Mucosa of rectum (tissue), 2 donors: Measurements from ENCODE around the gene MORN5.

ENCODE experiments used
- H3K27ac ChIP-seq, 2 donors: one replicate each; pipeline ENCODE4 v1.7.0; 2013; ENCODE audit warnings: inconsistent platforms in 2 of 2, low read depth in 2 of 2, low read length in 2 of 2
- H3K27me3 ChIP-seq, 2 donors: one replicate each; pipeline ENCODE4 v1.7.0; 2013; ENCODE audit warnings: low read length in 2 of 2; ENCODE audit not compliant: control insufficient read depth in 2 of 2, insufficient read depth in 2 of 2
- H3K36me3 ChIP-seq, 2 donors: one replicate each; pipeline ENCODE4 v1.7.0; 2013; ENCODE audit warnings: low read length in 2 of 2; ENCODE audit not compliant: control insufficient read depth in 2 of 2, insufficient read depth in 2 of 2
- H3K4me1 ChIP-seq, 2 donors: one replicate each; pipeline ENCODE4 v1.7.0; 2013; ENCODE audit warnings: low read length in 2 of 2, mild to moderate bottlenecking in 1 of 2; ENCODE audit not compliant: control insufficient read depth in 2 of 2, insufficient read depth in 2 of 2
- H3K4me3 ChIP-seq, 2 donors: one replicate each; pipeline ENCODE4 v1.7.0; 2013; ENCODE audit warnings: low read length in 2 of 2
- H3K9ac ChIP-seq, 2 donors: one replicate each; pipeline ENCODE4 v1.7.0; 2013; ENCODE audit warnings: low read length in 2 of 2, low read depth in 1 of 2, mild to moderate bottlenecking in 1 of 2
- H3K9me3 ChIP-seq, 2 donors: one replicate each; pipeline ENCODE4 v1.7.0; 2013; ENCODE audit warnings: low read length in 2 of 2; ENCODE audit not compliant: control insufficient read depth in 2 of 2
- donor health status: healthy.
- donor health status: Normal muscosa, but diverticular disease.

The MORN5 gene

GRCh38 chr9:122132539-122132938, 27.2 kb upstream of the MORN5 start:
- no peaks in the 10 kb centered on the region for H3K4me1 ChIP-seq
- H3K27me3 ChIP-seq = peaks cover 0 to 4% of the 10 kb centered on the region in 2 donors

GRCh38 chr9:122133263-122133983, 26.3 kb upstream of the MORN5 start:
- no peaks in the 10 kb centered on the region for H3K36me3 ChIP-seq
- no peaks in the 10 kb centered on the region for H3K9me3 ChIP-seq
- no peak overlapping the region for H3K9ac ChIP-seq
- H3K4me3 ChIP-seq = no peak overlapping the region
- no peaks in the 10 kb centered on the region for H3K4me1 ChIP-seq
- H3K27ac ChIP-seq = no peak overlapping the region
- peaks cover 0 to 4% of the 10 kb centered on the region in 2 donors for H3K27me3 ChIP-seq

More at GRCh38 chr9:122132539-122132938, 27.2 kb upstream of the MORN5 start:
- Histone ChIP-seq H3K27ac (no peak overlapping the region), H3K9me3 (no peaks in the 10 kb centered on the region), H3K36me3 (no peaks in the 10 kb centered on the region), H3K9ac (no peak overlapping the region), H3K4me3 (no peak overlapping the region)

- H3K4me3 ChIP-seq = no peak overlapping the region
- no peaks in the 10 kb centered on the region for H3K9me3 ChIP-seq
- H3K27me3 ChIP-seq = peaks cover 0 to 4% of the 10 kb centered on the region in 2 donors
- H3K9ac ChIP-seq = no peak overlapping the region
- H3K27ac ChIP-seq = no peak overlapping the region
- peaks cover 0 to 2% of the 10 kb centered on the region in 2 donors for H3K4me1 ChIP-seq
- H3K36me3 ChIP-seq = no peaks in the 10 kb centered on the region
Observed at GRCh38 chr9:122133984-122134535, 25.6 kb upstream of the MORN5 start.

GRCh38 chr9:122134822-122135528, 24.7 kb upstream of the MORN5 start:
- Histone ChIP-seq H3K9me3 (no peaks in the 10 kb centered on the region), H3K27me3 (peaks cover 0 to 4% of the 10 kb centered on the region in 2 donors), H3K4me1 (peaks cover 0 to 2% of the 10 kb centered on the region in 2 donors), H3K4me3 (no peak overlapping the region), H3K9ac (no peak overlapping the region), H3K27ac (no peak overlapping the region), H3K36me3 (no peaks in the 10 kb centered on the region)

GRCh38 chr9:122135529-122135859, 24.2 kb upstream of the MORN5 start:
- peaks cover 0 to 4% of the 10 kb centered on the region in 2 donors for H3K27me3 ChIP-seq
- no peak overlapping the region for H3K9ac ChIP-seq
- no peaks in the 10 kb centered on the region for H3K36me3 ChIP-seq
- H3K27ac ChIP-seq = no peak overlapping the region
- peaks cover 0 to 2% of the 10 kb centered on the region in 2 donors for H3K4me1 ChIP-seq
- H3K4me3 ChIP-seq = no peak overlapping the region
- no peaks in the 10 kb centered on the region for H3K9me3 ChIP-seq

- Histone ChIP-seq H3K4me1 (peaks cover 2 to 4% of the 10 kb centered on the region in 2 donors), H3K4me3 (no peak overlapping the region), H3K9me3 (no peaks in the 10 kb centered on the region)
Observed at GRCh38 chr9:122138560-122139268, 21.0 kb upstream of the MORN5 start.

GRCh38 chr9:122140368-122141193, 19.1 kb upstream of the MORN5 start:
- Histone ChIP-seq H3K9me3 (no peaks in the 10 kb centered on the region), H3K27me3 (no peaks in the 10 kb centered on the region), H3K36me3 (peaks cover 27 to 36% of the 10 kb centered on the region in 2 donors), H3K4me3 (no peak overlapping the region), H3K9ac (no peak overlapping the region), H3K27ac (no peak overlapping the region), H3K4me1 (peaks cover 2 to 4% of the 10 kb centered on the region in 2 donors)

More at GRCh38 chr9:122138560-122139268, 21.0 kb upstream of the MORN5 start:
- Histone ChIP-seq H3K36me3 (peaks cover 9 to 17% of the 10 kb centered on the region in 2 donors), H3K27ac (no peak overlapping the region), H3K9ac (no peak overlapping the region), H3K27me3 (no peaks in the 10 kb centered on the region)

GRCh38 chr9:122141671-122142070, 18.0 kb upstream of the MORN5 start:
- Histone ChIP-seq H3K27ac (no peak overlapping the region), H3K4me1 (peaks cover 2 to 4% of the 10 kb centered on the region in 2 donors)

GRCh38 chr9:122143296-122143695, 16.4 kb upstream of the MORN5 start:
- peaks cover 2 to 4% of the 10 kb centered on the region in 2 donors for H3K4me1 ChIP-seq
- H3K9ac ChIP-seq = no peak overlapping the region
- peaks cover 45 to 57% of the 10 kb centered on the region in 2 donors for H3K36me3 ChIP-seq
- no peaks in the 10 kb centered on the region for H3K27me3 ChIP-seq
- H3K27ac ChIP-seq = no peak overlapping the region
- H3K4me3 ChIP-seq = no peak overlapping the region
- no peaks in the 10 kb centered on the region for H3K9me3 ChIP-seq

More at GRCh38 chr9:122141671-122142070, 18.0 kb upstream of the MORN5 start:
- H3K27me3 ChIP-seq = no peaks in the 10 kb centered on the region
- no peak overlapping the region for H3K4me3 ChIP-seq
- H3K9me3 ChIP-seq = no peaks in the 10 kb centered on the region
- H3K9ac ChIP-seq = no peak overlapping the region
- peaks cover 37 to 43% of the 10 kb centered on the region in 2 donors for H3K36me3 ChIP-seq
